Stimulated activated naive CD4-positive, alpha-beta T cell (primary cell): ENCODE results near the gene OPCML.

Source experiments
- DNase-seq, 6 experiments: peaks; one replicate each; lab custom pipeline; 2025; lab: John Stamatoyannopoulos, UW

OPCML gene

GRCh38 chr11:133360860-133361688 is 171.2 kb downstream of the OPCML start:
- no peak for DNase-seq

- no peak for DNase-seq
Observed at GRCh38 chr11:133355095-133355494, 177.2 kb downstream of the OPCML start.

- DNase-seq: no peak
Observed at GRCh38 chr11:133354069-133354468, 178.2 kb downstream of the OPCML start.

GRCh38 chr11:133350045-133350444 is 182.3 kb downstream of the OPCML start:
- DNase-seq: no peak

- no peak for DNase-seq
Observed at GRCh38 chr11:133347988-133348387, 184.3 kb downstream of the OPCML start.

- no peak for DNase-seq
Observed at GRCh38 chr11:133346137-133346536, 186.2 kb downstream of the OPCML start.

- no peak for DNase-seq
Observed at GRCh38 chr11:133343951-133344350, 188.3 kb downstream of the OPCML start.

- DNase-seq: no peak
Observed at GRCh38 chr11:133339495-133340140, 192.7 kb downstream of the OPCML start.

- no peak for DNase-seq
Observed at GRCh38 chr11:133338588-133338987, 193.7 kb downstream of the OPCML start.

- DNase-seq: no peak
Observed at GRCh38 chr11:133337951-133338418, 194.3 kb downstream of the OPCML start.

GRCh38 chr11:133337193-133337592 is 195.1 kb downstream of the OPCML start:
- DNase-seq: no peak

- no peak for DNase-seq
Observed at GRCh38 chr11:133331031-133331430, 201.3 kb downstream of the OPCML start.

GRCh38 chr11:133326849-133327248 is 205.5 kb downstream of the OPCML start:
- no peak for DNase-seq

- no peak for DNase-seq
Observed at GRCh38 chr11:133326332-133326731, 206.0 kb downstream of the OPCML start.

- DNase-seq: no peak
Observed at GRCh38 chr11:133325711-133326110, 206.6 kb downstream of the OPCML start.

GRCh38 chr11:133323354-133323753 is 208.9 kb downstream of the OPCML start:
- no peak for DNase-seq

GRCh38 chr11:133318221-133318620 is 214.1 kb downstream of the OPCML start:
- no peak for DNase-seq

- DNase-seq: no peak
Observed at GRCh38 chr11:133311230-133311629, 221.1 kb downstream of the OPCML start.

- no peak for DNase-seq
Observed at GRCh38 chr11:133306019-133306418, 226.3 kb downstream of the OPCML start.

GRCh38 chr11:133305208-133305956 is 226.9 kb downstream of the OPCML start:
- no peak for DNase-seq

GRCh38 chr11:133303262-133303661 is 229.0 kb downstream of the OPCML start:
- DNase-seq: no peak

- DNase-seq: no peak
Observed at GRCh38 chr11:133302056-133302455, 230.2 kb downstream of the OPCML start.

GRCh38 chr11:133300666-133301065 is 231.6 kb downstream of the OPCML start:
- DNase-seq: no peak
